ENCODE data around the gene HOXA1.
"Not testable (repeated sequence)": the region's sequence is repeated elsewhere in the genome, so short reads cannot be mapped to it uniquely, and the experiment has no call there.

Gene HOXA1

DNA sequence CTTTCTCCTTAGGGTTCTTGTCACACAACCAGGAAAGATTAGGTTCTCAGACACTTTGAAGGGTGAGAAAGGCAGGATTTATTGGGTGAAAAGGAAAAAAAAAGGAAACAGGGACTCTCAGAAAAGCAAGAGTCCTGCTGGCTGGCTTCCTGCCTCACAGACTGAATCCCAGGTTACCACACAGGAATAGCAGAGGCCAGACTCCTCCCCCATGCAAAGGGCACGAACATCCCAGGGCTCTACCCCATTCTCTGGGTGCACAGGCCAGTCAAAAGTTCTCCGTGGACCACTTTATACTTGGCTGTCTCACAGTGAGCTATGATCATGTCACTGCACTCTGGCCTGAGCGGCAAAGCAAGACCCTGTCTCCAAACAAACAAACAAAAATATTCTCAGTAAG lies 42.6 kb downstream of the HOXA1 start:
- no peak for DNase-seq (ENCODE audit: extremely low read depth in 1 of 2, low read depth in 1 of 2)

DNA sequence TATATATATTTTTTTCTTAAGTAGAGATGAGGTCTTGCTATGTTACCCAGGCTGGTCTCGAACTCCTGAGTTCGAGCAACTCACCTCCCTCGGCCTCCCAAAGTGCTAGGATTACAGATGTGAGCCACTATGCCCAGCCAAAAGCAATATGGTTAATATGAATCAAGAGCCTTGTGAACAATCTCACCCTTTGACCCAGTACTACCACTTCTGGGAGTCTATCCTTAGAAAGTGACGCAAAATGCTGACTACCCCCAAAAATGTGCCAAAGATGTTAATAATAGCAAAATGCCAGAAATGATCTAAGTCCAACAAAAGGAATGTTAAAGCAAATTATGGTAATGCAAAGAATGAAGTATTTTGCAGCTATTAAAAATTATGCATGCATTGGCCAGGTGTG lies 44.3 kb downstream of the HOXA1 start:
- DNase-seq (ENCODE audit: extremely low read depth in 1 of 2, low read depth in 1 of 2), result no peak

DNA sequence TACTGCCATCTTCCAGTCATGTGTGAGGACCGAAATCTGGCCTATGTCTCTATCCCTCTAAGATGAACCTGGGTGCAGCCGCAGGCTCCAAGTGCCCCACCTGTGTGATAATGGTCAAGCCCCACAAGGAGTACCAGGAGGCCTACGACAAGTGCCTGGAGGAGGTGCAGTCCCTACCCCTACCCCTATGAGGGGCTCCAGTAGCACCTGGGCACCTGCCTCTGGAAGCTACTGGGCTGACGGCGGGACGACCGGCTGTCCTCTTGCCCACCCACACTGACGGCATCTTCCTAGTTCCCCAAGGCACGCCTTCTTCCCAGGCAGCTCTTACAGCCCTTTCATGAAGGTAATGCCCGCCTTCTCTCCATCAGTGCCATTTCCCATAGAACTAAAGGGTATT lies 47.4 kb downstream of the HOXA1 start:
- DNase-seq (ENCODE audit: extremely low read depth in 1 of 2, low read depth in 1 of 2), result no peak

DNA sequence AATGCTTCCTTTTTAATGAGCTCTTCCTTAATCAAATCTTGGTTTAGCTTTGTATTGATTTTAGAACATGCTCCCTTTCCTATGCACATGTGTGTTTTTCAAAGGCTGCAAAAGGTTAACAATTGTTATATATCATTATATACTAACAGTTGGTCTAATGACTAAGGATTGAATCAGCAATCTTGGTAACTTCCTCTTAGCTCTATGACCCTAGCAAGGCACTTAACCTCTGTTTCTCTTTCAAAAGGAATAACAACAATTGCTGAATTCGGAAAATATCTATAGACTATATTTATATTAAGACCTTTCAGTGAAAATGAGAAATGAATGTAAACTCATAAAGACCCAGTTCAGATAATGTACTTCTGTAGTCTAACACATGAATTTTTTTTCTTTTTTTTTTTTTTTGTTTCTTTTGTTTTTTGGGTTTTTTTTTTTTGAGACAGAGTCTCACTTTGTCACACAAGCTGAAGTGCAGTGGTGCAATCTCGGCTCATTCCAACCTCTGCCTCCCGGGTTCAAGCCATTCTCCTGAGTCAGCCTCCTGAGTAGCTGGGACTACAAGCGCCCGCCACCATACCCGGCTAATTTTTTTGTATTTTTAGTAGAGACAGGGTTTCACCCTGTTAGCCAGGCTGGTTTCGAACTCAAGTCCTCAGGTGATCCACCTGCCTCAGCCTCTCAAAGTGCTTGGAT lies 48.8 kb downstream of the HOXA1 start:
- no peak for DNase-seq (ENCODE audit: extremely low read depth in 1 of 2, low read depth in 1 of 2)

DNA sequence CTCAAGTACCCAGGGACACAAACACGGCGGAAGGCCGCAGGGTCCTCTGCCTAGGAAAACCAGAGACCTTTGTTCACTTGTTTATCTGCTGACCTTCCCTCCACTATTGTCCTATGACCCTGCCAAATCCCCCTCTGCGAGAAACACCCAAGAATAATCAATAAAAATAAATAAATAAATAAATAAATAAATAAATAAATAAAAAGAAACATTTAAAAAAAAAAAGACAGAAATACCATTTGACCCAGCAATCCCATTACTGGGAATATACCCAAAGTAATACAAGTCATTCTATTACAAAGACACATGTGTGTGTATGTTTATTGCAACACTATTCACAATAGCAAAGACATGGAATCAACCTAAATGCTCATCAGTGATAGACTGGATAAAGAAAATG lies 49.8 kb downstream of the HOXA1 start:
- not testable (repeated sequence) for DNase-seq (ENCODE audit: extremely low read depth in 1 of 2, low read depth in 1 of 2)

DNA sequence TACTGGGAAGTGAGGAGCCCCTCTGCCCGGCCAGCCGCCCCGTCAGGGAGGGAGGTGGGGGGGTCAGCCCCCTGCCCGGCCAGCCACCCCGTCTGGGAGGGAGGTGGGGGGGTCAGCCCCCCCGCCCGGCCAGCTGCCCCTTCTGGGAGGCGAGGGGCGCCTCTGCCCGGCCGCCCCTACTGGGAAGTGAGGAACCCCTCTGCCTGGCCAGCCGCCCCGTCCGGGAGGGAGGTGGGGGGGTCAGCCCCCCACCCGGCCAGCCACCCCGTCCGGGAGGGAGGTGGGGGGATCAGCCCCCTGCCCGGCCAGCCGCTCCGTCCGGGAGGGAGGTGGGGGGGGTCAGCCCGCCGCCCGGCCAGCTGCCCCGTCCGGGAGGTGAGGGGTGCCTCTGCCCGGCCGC lies 50.7 kb downstream of the HOXA1 start:
- not testable (repeated sequence) for DNase-seq (ENCODE audit: extremely low read depth in 1 of 2, low read depth in 1 of 2)

Measured in activated CD8-positive, alpha-beta memory T cell treated with anti-CD3 and anti-CD28 coated beads for 1 hour (primary cell).